ENCODE data around the gene CSF1. TPM values are rescaled to one million over a fixed set of nuclear protein-coding genes. Genes with fewer than 3 reads are reported as not detected.

The CSF1 gene
- polyA plus RNA-seq, 3 donors: 0.11 to 0.69 (median 0.38) TPM

DNA sequence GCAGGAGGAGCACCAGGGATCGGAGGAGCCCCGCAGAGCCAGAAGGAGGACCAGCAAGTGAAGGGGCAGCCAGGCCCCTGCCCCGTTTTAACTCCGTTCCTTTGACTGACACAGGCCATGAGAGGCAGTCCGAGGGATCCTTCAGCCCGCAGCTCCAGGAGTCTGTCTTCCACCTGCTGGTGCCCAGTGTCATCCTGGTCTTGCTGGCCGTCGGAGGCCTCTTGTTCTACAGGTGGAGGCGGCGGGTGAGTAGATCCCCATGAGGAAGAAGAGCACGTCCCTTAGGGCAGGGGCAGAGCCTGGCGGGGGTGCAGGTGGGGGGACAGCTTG lies 13.3 kb downstream of the CSF1 start:
- no peak overlapping the region for H3K4me3 Mint-ChIP-seq

GRCh38 chr1:109924316-109924715 lies 13.7 kb downstream of the CSF1 start:
- Histone ChIP-seq H3K27ac (ENCODE audit: low read depth in 1 of 2, low read length in 2 of 2) (no peak overlapping the region), H2AFZ (ENCODE audit: insufficient read depth, low read depth, low read length, poor library complexity, severe bottlenecking) (no peak overlapping the region), H3K4me3 (replicated peaks in 1 of 3; ENCODE audit: low read depth in 2 of 3, low read length in 3 of 3) (no peak overlapping the region), H3K9ac (ENCODE audit: insufficient read depth, low read length, poor library complexity, severe bottlenecking) (no peak overlapping the region), H3K4me2 (replicated peaks; ENCODE audit: extremely low read depth, low read length, poor library complexity, severe bottlenecking) (no peak overlapping the region), H3K4me1 (ENCODE audit: control insufficient read depth in 1 of 2, insufficient read depth in 2 of 2, low read length in 2 of 2) (peaks cover 0 to 1% of the 10 kb centered on the region in 2 donors), H3K27me3 (ENCODE audit: control insufficient read depth in 2 of 2, insufficient read depth in 2 of 2, low read length in 2 of 2) (no peaks in the 10 kb centered on the region), H3K79me2 (ENCODE audit: insufficient read depth, low read length) (no peaks in the 10 kb centered on the region), H3K9me3 (replicated peaks in 1 of 2; ENCODE audit: control insufficient read depth in 1 of 2, insufficient read depth in 1 of 2, low read length in 2 of 2) (no peaks in the 10 kb centered on the region), H4K20me1 (ENCODE audit: insufficient read depth, low read length) (no peaks in the 10 kb centered on the region), H3K36me3 (replicated peaks in 1 of 2; ENCODE audit: control insufficient read depth in 1 of 2, insufficient read depth in 2 of 2, low read length in 2 of 2) (no peaks in the 10 kb centered on the region)
- intact Hi-C loops (cut with micrococcal nuclease): loop anchor here in 1 of 2 donors (5.0 kb wide), 1 partner anchor 43 kb away; no protein-coding TSS in a partner anchor
- Mint-ChIP-seq H3K27ac (no peak overlapping the region), H3K27me3 (ENCODE audit: low read depth in 3 of 3) (peaks cover 4 to 12% (median 5%) of the 10 kb centered on the region in 3 donors), H3K36me3 (no peaks in the 10 kb centered on the region), H3K4me1 (no peaks in the 10 kb centered on the region), H3K4me3 (no peak overlapping the region), H3K9me3 (peaks cover 3 to 5% (median 4%) of the 10 kb centered on the region in 7 donors)
- TF ChIP-seq, protein P1, sequence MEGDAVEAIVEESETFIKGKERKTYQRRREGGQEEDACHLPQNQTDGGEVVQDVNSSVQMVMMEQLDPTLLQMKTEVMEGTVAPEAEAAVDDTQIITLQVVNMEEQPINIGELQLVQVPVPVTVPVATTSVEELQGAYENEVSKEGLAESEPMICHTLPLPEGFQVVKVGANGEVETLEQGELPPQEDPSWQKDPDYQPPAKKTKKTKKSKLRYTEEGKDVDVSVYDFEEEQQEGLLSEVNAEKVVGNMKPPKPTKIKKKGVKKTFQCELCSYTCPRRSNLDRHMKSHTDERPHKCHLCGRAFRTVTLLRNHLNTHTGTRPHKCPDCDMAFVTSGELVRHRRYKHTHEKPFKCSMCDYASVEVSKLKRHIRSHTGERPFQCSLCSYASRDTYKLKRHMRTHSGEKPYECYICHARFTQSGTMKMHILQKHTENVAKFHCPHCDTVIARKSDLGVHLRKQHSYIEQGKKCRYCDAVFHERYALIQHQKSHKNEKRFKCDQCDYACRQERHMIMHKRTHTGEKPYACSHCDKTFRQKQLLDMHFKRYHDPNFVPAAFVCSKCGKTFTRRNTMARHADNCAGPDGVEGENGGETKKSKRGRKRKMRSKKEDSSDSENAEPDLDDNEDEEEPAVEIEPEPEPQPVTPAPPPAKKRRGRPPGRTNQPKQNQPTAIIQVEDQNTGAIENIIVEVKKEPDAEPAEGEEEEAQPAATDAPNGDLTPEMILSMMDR (IDR thresholded peaks at IDR 0.05): no peak
- no peak for DNase-seq
- 93% methylated on average over 3 of the region's 5 CpGs for WGBS (ENCODE audit: insufficient coverage)

More for the DNA sequence above, 13.3 kb downstream of the CSF1 start:
- Histone ChIP-seq H2AFZ (ENCODE audit: insufficient read depth, low read depth, low read length, poor library complexity, severe bottlenecking) (no peak overlapping the region), H3K4me2 (replicated peaks; ENCODE audit: extremely low read depth, low read length, poor library complexity, severe bottlenecking) (no peak overlapping the region), H3K27ac (ENCODE audit: low read depth in 1 of 2, low read length in 2 of 2) (no peak overlapping the region), H4K20me1 (ENCODE audit: insufficient read depth, low read length) (no peaks in the 10 kb centered on the region), H3K27me3 (ENCODE audit: control insufficient read depth in 2 of 2, insufficient read depth in 2 of 2, low read length in 2 of 2) (no peaks in the 10 kb centered on the region), H3K4me1 (ENCODE audit: control insufficient read depth in 1 of 2, insufficient read depth in 2 of 2, low read length in 2 of 2) (peaks cover 0 to 5% of the 10 kb centered on the region in 2 donors), H3K9me3 (replicated peaks in 1 of 2; ENCODE audit: control insufficient read depth in 1 of 2, insufficient read depth in 1 of 2, low read length in 2 of 2) (no peaks in the 10 kb centered on the region), H3K79me2 (ENCODE audit: insufficient read depth, low read length) (no peaks in the 10 kb centered on the region), H3K36me3 (replicated peaks in 1 of 2; ENCODE audit: control insufficient read depth in 1 of 2, insufficient read depth in 2 of 2, low read length in 2 of 2) (no peaks in the 10 kb centered on the region), H3K9ac (ENCODE audit: insufficient read depth, low read length, poor library complexity, severe bottlenecking) (no peak overlapping the region), H3K4me3 (replicated peaks in 1 of 3; ENCODE audit: low read depth in 2 of 3, low read length in 3 of 3) (no peak overlapping the region)
- DNase-seq: no peak
- H3K27ac Mint-ChIP-seq: no peak overlapping the region
- no peaks in the 10 kb centered on the region for H3K36me3 Mint-ChIP-seq
- intact Hi-C loops (cut with micrococcal nuclease): loop anchor here in 1 of 2 donors (5.0 kb wide), 1 partner anchor 43 kb away; no protein-coding TSS in a partner anchor
- H3K9me3 Mint-ChIP-seq: peaks cover 3 to 5% (median 4%) of the 10 kb centered on the region in 7 donors
- peaks cover 3% of the 10 kb centered on the region for H3K4me1 Mint-ChIP-seq
- 93% methylated on average over 12 of the region's 12 CpGs for WGBS (ENCODE audit: insufficient coverage)
- H3K27me3 Mint-ChIP-seq (ENCODE audit: low read depth in 3 of 3): peaks cover 5 to 12% (median 5%) of the 10 kb centered on the region in 3 donors
- TF ChIP-seq, protein P1 (IDR thresholded peaks at IDR 0.05): no peak

Data from CD14-positive monocyte (primary cell).